ENCODE measurements around the gene REEP1. TPM values are rescaled to one million over a fixed set of nuclear protein-coding genes. Genes with fewer than 3 reads are reported as not detected.

The REEP1 gene
- total and polyA plus RNA-seq, 2 of the 4 experiments (the other 2 are of a cell fraction) = under 0.01 to 0.03 TPM

DNA sequence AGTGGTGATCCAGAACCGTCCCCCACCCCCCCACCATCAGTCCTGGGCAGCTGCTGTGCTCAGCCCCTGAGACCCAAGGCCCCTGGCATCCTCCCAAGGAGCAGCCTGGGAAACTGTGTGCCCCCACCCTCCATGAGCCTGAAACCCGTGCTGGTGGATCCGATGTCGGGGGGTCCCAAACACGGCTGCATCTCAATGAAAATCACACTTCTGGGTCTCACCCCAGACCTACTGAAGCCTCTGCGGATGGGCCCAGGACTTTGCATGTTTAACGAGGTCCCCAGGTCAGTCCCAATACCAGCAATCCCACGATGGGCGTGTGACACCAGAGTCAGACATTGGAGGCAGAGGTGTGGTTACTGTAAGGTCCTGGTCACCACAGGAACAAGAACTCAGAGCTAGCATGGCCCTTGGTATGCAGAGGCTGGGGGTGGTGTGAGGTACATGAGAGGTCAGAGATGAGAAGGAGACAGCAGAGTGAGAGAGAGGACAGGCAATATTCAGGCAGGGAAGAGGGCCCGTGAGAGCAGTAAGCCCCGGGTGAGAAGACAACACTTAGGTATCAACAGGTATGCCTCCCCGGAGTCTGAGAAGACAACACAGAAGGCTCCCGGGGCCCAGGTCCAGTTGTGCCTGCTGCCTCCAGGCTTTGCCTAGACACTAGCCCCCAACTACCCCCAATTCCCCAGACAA lies 105.6 kb downstream of the REEP1 start:
- ATAC-seq (ENCODE audit: low read depth) = no peak
- no peaks in the 10 kb centered on the region for H3K79me1 ChIP-seq (ENCODE audit: low read depth in 1 of 2, low read length in 2 of 2)
- no peak overlapping the region for H3K18ac ChIP-seq (ENCODE audit: low read depth, low read length)
- no peaks in the 10 kb centered on the region for H3K9me1 ChIP-seq (ENCODE audit: insufficient read depth, low read length)
- no peaks in the 10 kb centered on the region for H3K36me3 ChIP-seq (ENCODE audit: control insufficient read depth, insufficient read depth, low read length)
- no peak overlapping the region for H2AK5ac ChIP-seq (ENCODE audit: low read depth, low read length)
- H3K56ac ChIP-seq (ENCODE audit: extremely low read depth, insufficient read depth, low read length) = no peak overlapping the region
- no peak overlapping the region for H3K9ac ChIP-seq (ENCODE audit: low read depth, low read length)
- ChIA-PET CTCF (no interaction called here), POLR2A (ENCODE audit: unreplicated experiment) (no interaction called here)
- BruUV-seq (replicated peaks) = no TSS peak
- no peak overlapping the region for H3K14ac ChIP-seq (replicated peaks; ENCODE audit: low read depth, low read length)
- no peak overlapping the region for H4K5ac ChIP-seq (ENCODE audit: low read depth, low read length)
- H2BK20ac ChIP-seq (ENCODE audit: low read depth, low read length) = no peak overlapping the region
- no peak overlapping the region for H3K4ac ChIP-seq (ENCODE audit: low read depth, low read length)
- no peak for DNase-seq
- in situ Hi-C loops (cut with MboI; ENCODE audit: low sequenced_read_pairs) (no loop called here), dilution Hi-C loops (cut with HindIII; ENCODE audit: low sequenced_read_pairs, unreplicated experiment) (no loop called here), intact Hi-C loops (cut with micrococcal nuclease) (no loop called here)
- no peak overlapping the region for H3K4me2 ChIP-seq (ENCODE audit: low read depth, low read length)
- H3K9me3 ChIP-seq (ENCODE audit: control insufficient read depth, insufficient read depth, low read length) = no peaks in the 10 kb centered on the region
- no peak overlapping the region for H4K8ac ChIP-seq (ENCODE audit: low read depth in 2 of 2, low read length in 2 of 2)
- no peak overlapping the region for H2AK9ac ChIP-seq (replicated peaks; ENCODE audit: low read depth, low read length, poor library complexity)
- no peak overlapping the region for H3K23ac ChIP-seq (ENCODE audit: low read depth, low read length)
- H2BK120ac ChIP-seq (ENCODE audit: low read depth, low read length) = no peak overlapping the region
- no peaks in the 10 kb centered on the region for H3K4me1 ChIP-seq (ENCODE audit: control insufficient read depth, insufficient read depth, low read length)
- no peaks in the 10 kb centered on the region for H4K20me1 ChIP-seq (ENCODE audit: insufficient read depth, low read length)
- H2BK15ac ChIP-seq (ENCODE audit: low read depth, low read length) = no peak overlapping the region
- no peak overlapping the region for H3K4me3 ChIP-seq (ENCODE audit: insufficient read depth, low read depth, low read length)
- peaks cover 17% of the 10 kb centered on the region for H3K27me3 ChIP-seq (ENCODE audit: control insufficient read depth, insufficient read depth, low read length)
- no peak overlapping the region for H2BK5ac ChIP-seq (ENCODE audit: low read depth, low read length, poor library complexity, severe bottlenecking)
- H2AFZ ChIP-seq (replicated peaks; ENCODE audit: low read length, poor library complexity) = no peak overlapping the region
- H4K91ac ChIP-seq (ENCODE audit: insufficient read depth, low read depth, low read length) = no peak overlapping the region
- TF ChIP-seq NFE2L2 (IDR thresholded peaks at IDR 0.05; ENCODE audit: low read depth, low read length) = no peak
- no peak for TF ChIP-seq CHD1 (IDR thresholded peaks at IDR 0.05; ENCODE audit: low read depth, low read length)
- TF ChIP-seq FOS (IDR thresholded peaks at IDR 0.05; ENCODE audit: low read depth, low read length) = no peak
- TF ChIP-seq, protein P1, sequence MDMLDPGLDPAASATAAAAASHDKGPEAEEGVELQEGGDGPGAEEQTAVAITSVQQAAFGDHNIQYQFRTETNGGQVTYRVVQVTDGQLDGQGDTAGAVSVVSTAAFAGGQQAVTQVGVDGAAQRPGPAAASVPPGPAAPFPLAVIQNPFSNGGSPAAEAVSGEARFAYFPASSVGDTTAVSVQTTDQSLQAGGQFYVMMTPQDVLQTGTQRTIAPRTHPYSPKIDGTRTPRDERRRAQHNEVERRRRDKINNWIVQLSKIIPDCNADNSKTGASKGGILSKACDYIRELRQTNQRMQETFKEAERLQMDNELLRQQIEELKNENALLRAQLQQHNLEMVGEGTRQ (IDR thresholded peaks at IDR 0.05; ENCODE audit: low read depth, low read length) = no peak
- TF ChIP-seq, protein P2, sequence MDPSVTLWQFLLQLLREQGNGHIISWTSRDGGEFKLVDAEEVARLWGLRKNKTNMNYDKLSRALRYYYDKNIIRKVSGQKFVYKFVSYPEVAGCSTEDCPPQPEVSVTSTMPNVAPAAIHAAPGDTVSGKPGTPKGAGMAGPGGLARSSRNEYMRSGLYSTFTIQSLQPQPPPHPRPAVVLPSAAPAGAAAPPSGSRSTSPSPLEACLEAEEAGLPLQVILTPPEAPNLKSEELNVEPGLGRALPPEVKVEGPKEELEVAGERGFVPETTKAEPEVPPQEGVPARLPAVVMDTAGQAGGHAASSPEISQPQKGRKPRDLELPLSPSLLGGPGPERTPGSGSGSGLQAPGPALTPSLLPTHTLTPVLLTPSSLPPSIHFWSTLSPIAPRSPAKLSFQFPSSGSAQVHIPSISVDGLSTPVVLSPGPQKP (IDR thresholded peaks at IDR 0.05; ENCODE audit: borderline replicate concordance, low read depth, low read length) = no peak
- TF ChIP-seq POLR2A (IDR thresholded peaks at IDR 0.05; ENCODE audit: low read depth, low read length) = no peak
- no peak for TF ChIP-seq RAD21 (IDR thresholded peaks at IDR 0.05; ENCODE audit: low read length)
- no peak for TF ChIP-seq MAFK (IDR thresholded peaks at IDR 0.05; ENCODE audit: low read depth, low read length)
- no peak for TF ChIP-seq MXI1 (IDR thresholded peaks at IDR 0.05; ENCODE audit: borderline replicate concordance, low read depth, low read length)
- TF ChIP-seq, protein P3, sequence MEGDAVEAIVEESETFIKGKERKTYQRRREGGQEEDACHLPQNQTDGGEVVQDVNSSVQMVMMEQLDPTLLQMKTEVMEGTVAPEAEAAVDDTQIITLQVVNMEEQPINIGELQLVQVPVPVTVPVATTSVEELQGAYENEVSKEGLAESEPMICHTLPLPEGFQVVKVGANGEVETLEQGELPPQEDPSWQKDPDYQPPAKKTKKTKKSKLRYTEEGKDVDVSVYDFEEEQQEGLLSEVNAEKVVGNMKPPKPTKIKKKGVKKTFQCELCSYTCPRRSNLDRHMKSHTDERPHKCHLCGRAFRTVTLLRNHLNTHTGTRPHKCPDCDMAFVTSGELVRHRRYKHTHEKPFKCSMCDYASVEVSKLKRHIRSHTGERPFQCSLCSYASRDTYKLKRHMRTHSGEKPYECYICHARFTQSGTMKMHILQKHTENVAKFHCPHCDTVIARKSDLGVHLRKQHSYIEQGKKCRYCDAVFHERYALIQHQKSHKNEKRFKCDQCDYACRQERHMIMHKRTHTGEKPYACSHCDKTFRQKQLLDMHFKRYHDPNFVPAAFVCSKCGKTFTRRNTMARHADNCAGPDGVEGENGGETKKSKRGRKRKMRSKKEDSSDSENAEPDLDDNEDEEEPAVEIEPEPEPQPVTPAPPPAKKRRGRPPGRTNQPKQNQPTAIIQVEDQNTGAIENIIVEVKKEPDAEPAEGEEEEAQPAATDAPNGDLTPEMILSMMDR (conservative IDR thresholded peaks at IDR 0.05; ENCODE audit: low read depth, low read length) = no peak
- 73% methylated on average over 5 of the region's 13 CpGs; no CpG with 5 or more reads in 1 of the 2 experiments for WGBS, 2 experiments (ENCODE audit: extremely low coverage in 2 of 2, insufficient read length in 1 of 2)
- no peak overlapping the region for H3K27ac ChIP-seq (ENCODE audit: insufficient read depth, low read length)

All from IMR-90 (cell line).